Measurements from ENCODE around the gene DNAH17. TPM values are rescaled to one million over a fixed set of nuclear protein-coding genes. Genes with fewer than 3 reads are reported as not detected.

The DNAH17 gene
- total and polyA plus RNA-seq, 2 of the 13 experiments (the other 11 are each of a cell fraction or from before 2014, with no cell fraction given) = 0.86 to 1.6 TPM

DNA sequence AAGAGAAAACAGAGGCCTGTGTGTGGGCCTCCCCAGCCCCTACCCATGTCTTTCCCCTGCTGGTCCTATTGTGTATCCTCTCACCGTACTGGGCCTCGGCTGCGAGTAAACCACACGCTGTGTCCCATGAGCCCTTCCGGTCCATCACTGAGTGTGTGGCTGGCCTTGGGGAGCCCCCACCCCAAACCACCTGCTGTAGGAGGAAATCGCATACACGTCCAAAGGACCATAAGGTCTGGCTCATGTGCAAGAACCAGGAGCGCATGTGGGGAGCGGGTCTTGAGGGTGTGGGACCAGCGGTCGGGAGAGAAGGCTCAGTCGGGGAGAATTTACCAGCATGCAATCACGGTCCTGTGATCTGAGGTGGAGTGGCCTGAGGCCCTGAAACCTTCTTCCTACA lies 38.4 kb upstream of the DNAH17 start:
- POLR2A ChIA-PET = no interaction called here
- no peaks in the 10 kb centered on the region for H3K36me3 ChIP-seq (replicated peaks in 1 of 2; ENCODE audit: control insufficient read depth in 1 of 2, insufficient read depth in 2 of 2, low read length in 2 of 2)
- no peak overlapping the region for H2AFZ ChIP-seq (ENCODE audit: low read length)
- H3K79me2 ChIP-seq (ENCODE audit: insufficient read depth, low read length) = no peaks in the 10 kb centered on the region
- peaks cover 0 to 29% of the 10 kb centered on the region in 2 experiments; a peak in 3 of 5 replicates for H3K27me3 ChIP-seq (ENCODE audit: control insufficient read depth in 1 of 2, insufficient read depth in 2 of 2, low read length in 2 of 2)
- no peak overlapping the region for H3K4me3 ChIP-seq (replicated peaks in 1 of 3; ENCODE audit: insufficient read depth in 1 of 3, low read depth in 2 of 3, low read length in 3 of 3)
- CTCF ChIA-PET (ENCODE audit: low intra/inter-chr PET ratio, low total read pairs) = no interaction called here
- H3K9ac ChIP-seq (ENCODE audit: insufficient read depth, low read depth, low read length) = no peak overlapping the region
- H4K20me1 ChIP-seq (ENCODE audit: insufficient read depth, low read length) = no peaks in the 10 kb centered on the region
- in situ Hi-C loops (cut with HindIII; ENCODE audit: extremely low pct_ligation_motif_present, low pct_unique_long_range_greater_than_20kb) (no loop called here), intact Hi-C loops (cut with micrococcal nuclease; ENCODE audit: unreplicated experiment) (no loop called here)
- H3K4me2 ChIP-seq (ENCODE audit: low read depth, low read length) = no peak overlapping the region
- H3K9me3 ChIP-seq (ENCODE audit: low read length) = no peaks in the 10 kb centered on the region
- no TSS peak for BruUV-seq (replicated peaks)
- no peak overlapping the region for H3K27ac ChIP-seq (ENCODE audit: extremely low read length, insufficient read depth, low read length)
- ATAC-seq (no peak), FAIRE-seq (no peak), DNase-seq (ENCODE audit: low spot score) (no peak)
- H3K4me1 ChIP-seq (ENCODE audit: insufficient read depth, low read length) = peaks cover 29% of the 10 kb centered on the region
- WGBS (ENCODE audit: low lambda C conversion rate) = 67% methylated on average over 13 of the region's 13 CpGs
- TF ChIP-seq ZNF20 (CRISPR knock-in tag; IDR thresholded peaks at IDR 0.05) (no peak), HNF4G (IDR thresholded peaks at IDR 0.05; ENCODE audit: borderline replicate concordance, low read depth, low read length) (no peak), HNF4G (CRISPR knock-in tag; IDR thresholded peaks at IDR 0.05; ENCODE audit: borderline replicate concordance, low read depth) (no peak)
- TF ChIP-seq, protein P1, sequence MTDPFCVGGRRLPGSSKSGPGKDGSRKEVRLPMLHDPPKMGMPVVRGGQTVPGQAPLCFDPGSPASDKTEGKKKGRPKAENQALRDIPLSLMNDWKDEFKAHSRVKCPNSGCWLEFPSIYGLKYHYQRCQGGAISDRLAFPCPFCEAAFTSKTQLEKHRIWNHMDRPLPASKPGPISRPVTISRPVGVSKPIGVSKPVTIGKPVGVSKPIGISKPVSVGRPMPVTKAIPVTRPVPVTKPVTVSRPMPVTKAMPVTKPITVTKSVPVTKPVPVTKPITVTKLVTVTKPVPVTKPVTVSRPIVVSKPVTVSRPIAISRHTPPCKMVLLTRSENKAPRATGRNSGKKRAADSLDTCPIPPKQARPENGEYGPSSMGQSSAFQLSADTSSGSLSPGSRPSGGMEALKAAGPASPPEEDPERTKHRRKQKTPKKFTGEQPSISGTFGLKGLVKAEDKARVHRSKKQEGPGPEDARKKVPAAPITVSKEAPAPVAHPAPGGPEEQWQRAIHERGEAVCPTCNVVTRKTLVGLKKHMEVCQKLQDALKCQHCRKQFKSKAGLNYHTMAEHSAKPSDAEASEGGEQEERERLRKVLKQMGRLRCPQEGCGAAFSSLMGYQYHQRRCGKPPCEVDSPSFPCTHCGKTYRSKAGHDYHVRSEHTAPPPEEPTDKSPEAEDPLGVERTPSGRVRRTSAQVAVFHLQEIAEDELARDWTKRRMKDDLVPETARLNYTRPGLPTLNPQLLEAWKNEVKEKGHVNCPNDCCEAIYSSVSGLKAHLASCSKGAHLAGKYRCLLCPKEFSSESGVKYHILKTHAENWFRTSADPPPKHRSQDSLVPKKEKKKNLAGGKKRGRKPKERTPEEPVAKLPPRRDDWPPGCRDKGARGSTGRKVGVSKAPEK (CRISPR knock-in tag; IDR thresholded peaks at IDR 0.05; ENCODE audit: borderline replicate concordance) = 0 out of 2 replicates have a peak, but pooled peaks have one; percentile 38
- TF ChIP-seq, protein P2, sequence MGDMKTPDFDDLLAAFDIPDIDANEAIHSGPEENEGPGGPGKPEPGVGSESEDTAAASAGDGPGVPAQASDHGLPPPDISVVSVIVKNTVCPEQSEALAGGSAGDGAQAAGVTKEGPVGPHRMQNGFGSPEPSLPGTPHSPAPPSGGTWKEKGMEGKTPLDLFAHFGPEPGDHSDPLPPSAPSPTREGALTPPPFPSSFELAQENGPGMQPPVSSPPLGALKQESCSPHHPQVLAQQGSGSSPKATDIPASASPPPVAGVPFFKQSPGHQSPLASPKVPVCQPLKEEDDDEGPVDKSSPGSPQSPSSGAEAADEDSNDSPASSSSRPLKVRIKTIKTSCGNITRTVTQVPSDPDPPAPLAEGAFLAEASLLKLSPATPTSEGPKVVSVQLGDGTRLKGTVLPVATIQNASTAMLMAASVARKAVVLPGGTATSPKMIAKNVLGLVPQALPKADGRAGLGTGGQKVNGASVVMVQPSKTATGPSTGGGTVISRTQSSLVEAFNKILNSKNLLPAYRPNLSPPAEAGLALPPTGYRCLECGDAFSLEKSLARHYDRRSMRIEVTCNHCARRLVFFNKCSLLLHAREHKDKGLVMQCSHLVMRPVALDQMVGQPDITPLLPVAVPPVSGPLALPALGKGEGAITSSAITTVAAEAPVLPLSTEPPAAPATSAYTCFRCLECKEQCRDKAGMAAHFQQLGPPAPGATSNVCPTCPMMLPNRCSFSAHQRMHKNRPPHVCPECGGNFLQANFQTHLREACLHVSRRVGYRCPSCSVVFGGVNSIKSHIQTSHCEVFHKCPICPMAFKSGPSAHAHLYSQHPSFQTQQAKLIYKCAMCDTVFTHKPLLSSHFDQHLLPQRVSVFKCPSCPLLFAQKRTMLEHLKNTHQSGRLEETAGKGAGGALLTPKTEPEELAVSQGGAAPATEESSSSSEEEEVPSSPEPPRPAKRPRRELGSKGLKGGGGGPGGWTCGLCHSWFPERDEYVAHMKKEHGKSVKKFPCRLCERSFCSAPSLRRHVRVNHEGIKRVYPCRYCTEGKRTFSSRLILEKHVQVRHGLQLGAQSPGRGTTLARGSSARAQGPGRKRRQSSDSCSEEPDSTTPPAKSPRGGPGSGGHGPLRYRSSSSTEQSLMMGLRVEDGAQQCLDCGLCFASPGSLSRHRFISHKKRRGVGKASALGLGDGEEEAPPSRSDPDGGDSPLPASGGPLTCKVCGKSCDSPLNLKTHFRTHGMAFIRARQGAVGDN (CRISPR knock-in tag; IDR thresholded peaks at IDR 0.05) = 0 out of 2 replicates have a peak, but pooled peaks have one; percentile 8

All from HepG2 (cell line).